ENCODE results near the gene ACADL.
A peak's percentile ranks its signal among the peaks of the same experiment; 100 is the strongest.
"Not testable (repeated sequence)": the region's sequence is repeated elsewhere in the genome, so short reads cannot be mapped to it uniquely, and the experiment has no call there.

Gene ACADL

GRCh38 chr2:210199854-210200253 is 25.4 kb downstream of the ACADL start:
- H3K4me2 ChIP-seq (ENCODE audit: low read length): no peak overlapping the region
- no peak overlapping the region for H3K4me3 ChIP-seq (ENCODE audit: low read length)
- no peak overlapping the region for H3K9ac ChIP-seq (ENCODE audit: low read depth, low read length)
- H3K36me3 ChIP-seq (ENCODE audit: insufficient read depth, low read length): no peaks in the 10 kb centered on the region
- H3K4me1 ChIP-seq (ENCODE audit: control insufficient read depth, insufficient read depth, low read length): peaks cover 9% of the 10 kb centered on the region
- no peaks in the 10 kb centered on the region for H3K27me3 ChIP-seq (ENCODE audit: control insufficient read depth, insufficient read depth, low read length)
- H3K9me3 ChIP-seq (replicated peaks; ENCODE audit: low read length): no peaks in the 10 kb centered on the region

GRCh38 chr2:210199186-210199765 is 26.0 kb downstream of the ACADL start:
- Histone ChIP-seq H3K4me2 (ENCODE audit: low read length) (no peak overlapping the region), H3K9me3 (replicated peaks; ENCODE audit: low read length) (no peaks in the 10 kb centered on the region), H3K9ac (ENCODE audit: low read depth, low read length) (no peak overlapping the region)

GRCh38 chr2:210198326-210198725 is 26.9 kb downstream of the ACADL start:
- peaks cover 9% of the 10 kb centered on the region for H3K4me1 ChIP-seq (ENCODE audit: control insufficient read depth, insufficient read depth, low read length)

More at GRCh38 chr2:210199186-210199765, 26.0 kb downstream of the ACADL start:
- Histone ChIP-seq H3K4me3 (ENCODE audit: low read length) (no peak overlapping the region), H3K27me3 (ENCODE audit: control insufficient read depth, insufficient read depth, low read length) (no peaks in the 10 kb centered on the region), H3K4me1 (ENCODE audit: control insufficient read depth, insufficient read depth, low read length) (peaks cover 9% of the 10 kb centered on the region), H3K36me3 (ENCODE audit: insufficient read depth, low read length) (no peaks in the 10 kb centered on the region)

GRCh38 chr2:210197720-210198119 is 27.5 kb downstream of the ACADL start:
- Histone ChIP-seq H3K4me1 (ENCODE audit: control insufficient read depth, insufficient read depth, low read length) (peaks cover 9% of the 10 kb centered on the region), H3K36me3 (ENCODE audit: insufficient read depth, low read length) (no peaks in the 10 kb centered on the region), H3K4me2 (ENCODE audit: low read length) (no peak overlapping the region), H3K4me3 (ENCODE audit: low read length) (no peak overlapping the region), H3K9me3 (replicated peaks; ENCODE audit: low read length) (no peaks in the 10 kb centered on the region), H3K27me3 (ENCODE audit: control insufficient read depth, insufficient read depth, low read length) (no peaks in the 10 kb centered on the region), H3K9ac (ENCODE audit: low read depth, low read length) (no peak overlapping the region)

More at GRCh38 chr2:210198326-210198725, 26.9 kb downstream of the ACADL start:
- Histone ChIP-seq H3K36me3 (ENCODE audit: insufficient read depth, low read length) (no peaks in the 10 kb centered on the region), H3K4me3 (ENCODE audit: low read length) (no peak overlapping the region), H3K9ac (ENCODE audit: low read depth, low read length) (no peak overlapping the region), H3K4me2 (ENCODE audit: low read length) (peak overlapping the region; percentile 21), H3K27me3 (ENCODE audit: control insufficient read depth, insufficient read depth, low read length) (no peaks in the 10 kb centered on the region), H3K9me3 (replicated peaks; ENCODE audit: low read length) (no peaks in the 10 kb centered on the region)

GRCh38 chr2:210195101-210195852 is 30.0 kb downstream of the ACADL start:
- no peak overlapping the region for H3K9ac ChIP-seq (ENCODE audit: low read depth, low read length)
- no peaks in the 10 kb centered on the region for H3K9me3 ChIP-seq (replicated peaks; ENCODE audit: low read length)
- H3K4me2 ChIP-seq (ENCODE audit: low read length): peak overlapping the region; percentile 57
- H3K4me1 ChIP-seq (ENCODE audit: control insufficient read depth, insufficient read depth, low read length): peaks cover 9% of the 10 kb centered on the region
- peak overlapping the region; percentile 27 for H3K4me3 ChIP-seq (ENCODE audit: low read length)
- no peaks in the 10 kb centered on the region for H3K36me3 ChIP-seq (ENCODE audit: insufficient read depth, low read length)
- H3K27me3 ChIP-seq (ENCODE audit: control insufficient read depth, insufficient read depth, low read length): no peaks in the 10 kb centered on the region

- H3K36me3 ChIP-seq (ENCODE audit: insufficient read depth, low read length): no peaks in the 10 kb centered on the region
Observed at GRCh38 chr2:210190345-210190744, 34.9 kb downstream of the ACADL start.

GRCh38 chr2:210189452-210190138 is 35.7 kb downstream of the ACADL start:
- no peak overlapping the region for H3K9ac ChIP-seq (ENCODE audit: low read depth, low read length)

More at GRCh38 chr2:210190345-210190744, 34.9 kb downstream of the ACADL start:
- Histone ChIP-seq H3K4me3 (ENCODE audit: low read length) (no peak overlapping the region), H3K9me3 (replicated peaks; ENCODE audit: low read length) (no peaks in the 10 kb centered on the region), H3K27me3 (ENCODE audit: control insufficient read depth, insufficient read depth, low read length) (no peaks in the 10 kb centered on the region), H3K9ac (ENCODE audit: low read depth, low read length) (no peak overlapping the region), H3K4me1 (ENCODE audit: control insufficient read depth, insufficient read depth, low read length) (no peaks in the 10 kb centered on the region), H3K4me2 (ENCODE audit: low read length) (no peak overlapping the region)

GRCh38 chr2:210188755-210189154 is 36.5 kb downstream of the ACADL start:
- H3K4me3 ChIP-seq (ENCODE audit: low read length): no peak overlapping the region
- H3K4me2 ChIP-seq (ENCODE audit: low read length): no peak overlapping the region
- no peaks in the 10 kb centered on the region for H3K36me3 ChIP-seq (ENCODE audit: insufficient read depth, low read length)
- H3K27me3 ChIP-seq (ENCODE audit: control insufficient read depth, insufficient read depth, low read length): no peaks in the 10 kb centered on the region
- no peak overlapping the region for H3K9ac ChIP-seq (ENCODE audit: low read depth, low read length)
- H3K4me1 ChIP-seq (ENCODE audit: control insufficient read depth, insufficient read depth, low read length): no peaks in the 10 kb centered on the region
- H3K9me3 ChIP-seq (replicated peaks; ENCODE audit: low read length): no peaks in the 10 kb centered on the region

More at GRCh38 chr2:210189452-210190138, 35.7 kb downstream of the ACADL start:
- no peaks in the 10 kb centered on the region for H3K27me3 ChIP-seq (ENCODE audit: control insufficient read depth, insufficient read depth, low read length)
- H3K4me3 ChIP-seq (ENCODE audit: low read length): no peak overlapping the region
- H3K9me3 ChIP-seq (replicated peaks; ENCODE audit: low read length): no peaks in the 10 kb centered on the region
- H3K36me3 ChIP-seq (ENCODE audit: insufficient read depth, low read length): no peaks in the 10 kb centered on the region
- no peak overlapping the region for H3K4me2 ChIP-seq (ENCODE audit: low read length)
- H3K4me1 ChIP-seq (ENCODE audit: control insufficient read depth, insufficient read depth, low read length): no peaks in the 10 kb centered on the region

GRCh38 chr2:210188190-210188589 is 37.1 kb downstream of the ACADL start:
- Histone ChIP-seq H3K9me3 (replicated peaks; ENCODE audit: low read length) (no peaks in the 10 kb centered on the region), H3K36me3 (ENCODE audit: insufficient read depth, low read length) (no peaks in the 10 kb centered on the region), H3K4me2 (ENCODE audit: low read length) (no peak overlapping the region), H3K4me3 (ENCODE audit: low read length) (no peak overlapping the region), H3K4me1 (ENCODE audit: control insufficient read depth, insufficient read depth, low read length) (no peaks in the 10 kb centered on the region), H3K9ac (ENCODE audit: low read depth, low read length) (no peak overlapping the region), H3K27me3 (ENCODE audit: control insufficient read depth, insufficient read depth, low read length) (no peaks in the 10 kb centered on the region)

- H3K9ac ChIP-seq (ENCODE audit: low read depth, low read length); H3K9me3 ChIP-seq (replicated peaks; ENCODE audit: low read length); H3K36me3 ChIP-seq (ENCODE audit: insufficient read depth, low read length); H3K4me1 ChIP-seq (ENCODE audit: control insufficient read depth, insufficient read depth, low read length); H3K4me3 ChIP-seq (ENCODE audit: low read length); H3K4me2 ChIP-seq (ENCODE audit: low read length); H3K27me3 ChIP-seq (ENCODE audit: control insufficient read depth, insufficient read depth, low read length): not testable (repeated sequence)
Observed at GRCh38 chr2:210183936-210184335, 41.3 kb downstream of the ACADL start.

- not testable (repeated sequence) for H3K4me1 ChIP-seq (ENCODE audit: control insufficient read depth, insufficient read depth, low read length); H3K4me2 ChIP-seq (ENCODE audit: low read length); H3K36me3 ChIP-seq (ENCODE audit: insufficient read depth, low read length); H3K9ac ChIP-seq (ENCODE audit: low read depth, low read length); H3K27me3 ChIP-seq (ENCODE audit: control insufficient read depth, insufficient read depth, low read length); H3K9me3 ChIP-seq (replicated peaks; ENCODE audit: low read length); H3K4me3 ChIP-seq (ENCODE audit: low read length)
Observed at GRCh38 chr2:210181606-210182088, 43.6 kb downstream of the ACADL start.

All from skeletal muscle satellite cell (primary cell).